GM23338 (cell line): Measurements from ENCODE around the gene CA12. TPM values are rescaled to one million over a fixed set of nuclear protein-coding genes. Genes with fewer than 3 reads are reported as not detected.

Experiments used
- ATAC-seq: fragments of 200-7000 bp; cut with Tn5 transposase; 3 replicates; pipeline ENCODE4 v1.9.1; 2020
- DNase-seq: peaks from one replicate; pipeline ENCODE4 v3.0.0-alpha.2; 2015; ENCODE audit warnings: low spot score
- H2AFZ ChIP-seq: fragments of 200-600 bp; sonication (generic); 2 replicates; pipeline ENCODE4 v1.8.0; 2016; ENCODE audit warnings: antibody characterized with exemption, mild to moderate bottlenecking, moderate library complexity
- H3F3A ChIP-seq: fragments of 200-600 bp; sonication (generic); replicated peaks from 2 replicates; pipeline ENCODE4 v1.8.0; 2017; ENCODE audit warnings: antibody characterized with exemption, mixed run types, low read depth
- H3K27ac ChIP-seq: fragments of 200-600 bp; sonication (generic); 2 replicates; pipeline ENCODE4 v1.6.1; 2016; ENCODE audit warnings: low read depth
- H3K27me3 ChIP-seq: fragments of 200-600 bp; sonication (generic); 2 replicates; pipeline ENCODE4 v1.8.0; 2016; ENCODE audit warnings: mild to moderate bottlenecking, mixed run types, moderate library complexity; ENCODE audit not compliant: insufficient read depth
- H3K36me3 ChIP-seq: fragments of 200-600 bp; sonication (generic); 2 replicates; pipeline ENCODE4 v1.8.0; 2016; ENCODE audit warnings: mild to moderate bottlenecking; ENCODE audit not compliant: insufficient read depth
- H3K4me1 ChIP-seq: fragments of 200-600 bp; sonication (generic); 2 replicates; pipeline ENCODE4 v1.8.0; 2016; ENCODE audit warnings: mild to moderate bottlenecking, moderate library complexity; ENCODE audit not compliant: insufficient read depth
- H3K4me2 ChIP-seq: fragments of 200-600 bp; sonication (generic); 2 replicates; pipeline ENCODE4 v1.7.1; 2017; ENCODE audit warnings: mixed run types
- H3K4me3 ChIP-seq: fragments of 200-600 bp; sonication (generic); 2 replicates; pipeline ENCODE4 v1.6.1; 2016; ENCODE audit warnings: mixed run types
- H3K79me2 ChIP-seq: fragments of 200-600 bp; sonication (generic); replicated peaks from 2 replicates; pipeline ENCODE4 v1.8.0; 2017; ENCODE audit warnings: mild to moderate bottlenecking; ENCODE audit not compliant: insufficient read depth
- H3K9me2 ChIP-seq: fragments of 200-600 bp; sonication (generic); 2 replicates; pipeline ENCODE4 v1.8.0; 2017; ENCODE audit not compliant: insufficient read depth
- H4K20me1 ChIP-seq: fragments of 200-600 bp; sonication (generic); replicated peaks from 2 replicates; pipeline ENCODE4 v1.8.0; 2017; ENCODE audit warnings: mild to moderate bottlenecking; ENCODE audit not compliant: insufficient read depth
- H3K27ac Mint-ChIP-seq: 2 replicates; pipeline ENCODE4 v1.8.0; 2020; ENCODE audit warnings: inconsistent platforms, mild to moderate bottlenecking, moderate library complexity, mixed read lengths
- H3K27me3 Mint-ChIP-seq: 3 replicates; pipeline ENCODE4 v1.8.0; 2022; ENCODE audit warnings: low read depth, mild to moderate bottlenecking, moderate library complexity, mixed read lengths, inconsistent platforms; ENCODE audit not compliant: insufficient read depth, poor library complexity
- H3K36me3 Mint-ChIP-seq: 3 replicates; pipeline ENCODE4 v1.8.0; 2021; ENCODE audit warnings: low read depth, mild to moderate bottlenecking, inconsistent platforms, moderate library complexity, mixed read lengths
- H3K4me1 Mint-ChIP-seq: 3 replicates; pipeline ENCODE4 v1.8.0; 2020; ENCODE audit warnings: mild to moderate bottlenecking, inconsistent platforms, mixed read lengths
- H3K4me3 Mint-ChIP-seq: 3 replicates; pipeline ENCODE4 v1.8.0; 2021; ENCODE audit warnings: moderate library complexity, mild to moderate bottlenecking, inconsistent platforms, mixed read lengths
- H3K9me3 Mint-ChIP-seq: 3 replicates; pipeline ENCODE4 v1.8.0; 2020; ENCODE audit warnings: moderate library complexity, mild to moderate bottlenecking, inconsistent platforms, mixed read lengths
- CREB1 ChIP-seq: fragments of 250-450 bp; sonication (Bioruptor Pico); IDR thresholded peaks from 2 replicates; pipeline ENCODE4 v1.5.0; 2020; ENCODE audit warnings: low read depth, mild to moderate bottlenecking, moderate library complexity
- CTCF ChIP-seq, 2 experiments: fragments of 200-600 bp in 1 of 2; sonication (generic) in 1 of 2; conservative IDR thresholded peaks; 2 replicates each; pipeline versions ENCODE4 v1.5.1 to v1.6.1; 2016 to 2017; ENCODE audit warnings: antibody characterized with exemption in 2 of 2, low read depth in 2 of 2, mild to moderate bottlenecking in 2 of 2, moderate library complexity in 1 of 2
- ETS1 ChIP-seq: IDR thresholded peaks from 2 replicates; pipeline ENCODE4 v1.6.1; 2016; ENCODE audit warnings: antibody characterized with exemption
- EZH2 ChIP-seq: fragments of 200-600 bp; sonication (generic); IDR thresholded peaks from one replicate; pipeline ENCODE4 v1.8.0; 2017; ENCODE audit warnings: antibody characterized with exemption, mild to moderate bottlenecking, low read depth; ENCODE audit not compliant: unreplicated experiment
- JUNB ChIP-seq: IDR thresholded peaks from one replicate; pipeline ENCODE4 v1.6.1; 2016; ENCODE audit warnings: antibody characterized with exemption; ENCODE audit not compliant: unreplicated experiment
- POLR2AphosphoS5 ChIP-seq: IDR thresholded peaks from 2 replicates; pipeline ENCODE4 v1.6.1; 2016; ENCODE audit warnings: antibody characterized with exemption, low read depth
- REST ChIP-seq: IDR thresholded peaks from one replicate; pipeline ENCODE4 v1.6.1; 2018; ENCODE audit warnings: antibody characterized with exemption; ENCODE audit not compliant: unreplicated experiment
- STAT1 ChIP-seq: IDR thresholded peaks from one replicate; pipeline ENCODE4 v1.6.1; 2016; ENCODE audit warnings: antibody characterized with exemption; ENCODE audit not compliant: unreplicated experiment
- ZNF114 ChIP-seq: fragments of 250-450 bp; sonication (Bioruptor Pico); IDR thresholded peaks from 2 replicates; pipeline ENCODE4 v1.5.0; 2020; ENCODE audit warnings: mild to moderate bottlenecking, moderate library complexity
- ZNF331 ChIP-seq: fragments of 250-450 bp; sonication (Bioruptor Pico); IDR thresholded peaks from 2 replicates; pipeline ENCODE4 v1.5.0; 2020; ENCODE audit warnings: low read depth, mild to moderate bottlenecking, moderate library complexity
- polyA plus RNA-seq: library from polyadenylated mRNA; unstranded; fragments of >200 nt; fragmentation: Nextera tagmentation; extraction: Ambion mirVana; gene quantifications from 2 replicates; pipeline ENCODE4 v1.2.1, GENCODE V29; 2016
- total RNA-seq: library from RNA; depleted of rRNA; stranded (reverse); fragments of >200 nt; shearing (Covaris generic); gene quantifications from 2 replicates; pipeline ENCODE4 v1.2.3, GENCODE V29; 2014

The CA12 gene
- total and polyA plus RNA-seq, 2 experiments from 2014 or later: 2.9 to 5.2 TPM

GRCh38 chr15:63380808-63381282, 801 bp downstream of the CA12 start:
- Histone ChIP-seq H2AFZ (peak overlapping the region; percentile 99), H3K36me3 (no peaks in the 10 kb centered on the region), H4K20me1 (no peaks in the 10 kb centered on the region), H3K4me1 (peaks cover 24% of the 10 kb centered on the region), H3K4me2 (peak overlapping the region; percentile 92), H3K79me2 (no peaks in the 10 kb centered on the region), H3K27ac (no peak overlapping the region), H3K9me2 (no peaks in the 10 kb centered on the region), H3F3A (peaks cover 3% of the 10 kb centered on the region; the same call in 1 of the 2 replicates), H3K4me3 (peak overlapping the region; percentile 72), H3K27me3 (peaks cover 47% of the 10 kb centered on the region)
- ATAC-seq: peak; percentile 8
- no peaks in the 10 kb centered on the region for H3K9me3 Mint-ChIP-seq
- no peak overlapping the region for H3K27ac Mint-ChIP-seq
- TF ChIP-seq JUNB: no peak
- TF ChIP-seq POLR2AphosphoS5: no peak
- TF ChIP-seq ETS1: no peak
- TF ChIP-seq ZNF114 (CRISPR knock-in tag): no peak
- TF ChIP-seq CTCF (conservative IDR thresholded peaks at IDR 0.05; ENCODE audit: low read depth in 2 of 2): no peak
- no peak for TF ChIP-seq STAT1
- peaks cover 38% of the 10 kb centered on the region for H3K4me1 Mint-ChIP-seq
- peak overlapping the region; percentile 86 for H3K4me3 Mint-ChIP-seq
- no peaks in the 10 kb centered on the region for H3K36me3 Mint-ChIP-seq
- peaks cover 31% of the 10 kb centered on the region for H3K27me3 Mint-ChIP-seq
- no peak for DNase-seq

- H3K79me2 ChIP-seq: no peaks in the 10 kb centered on the region
- peak overlapping the region; percentile 72; the same call in 1 of the 2 replicates for H3K4me3 ChIP-seq
- no peaks in the 10 kb centered on the region for H4K20me1 ChIP-seq
- Mint-ChIP-seq H3K4me3 (peak overlapping the region; percentile 86; the same call in 2 of the 3 replicates), H3K27ac (no peak overlapping the region), H3K4me1 (peaks cover 38% of the 10 kb centered on the region), H3K27me3 (peaks cover 31% of the 10 kb centered on the region), H3K9me3 (no peaks in the 10 kb centered on the region), H3K36me3 (no peaks in the 10 kb centered on the region)
- no peak for DNase-seq
- peak overlapping the region; percentile 92 for H3K4me2 ChIP-seq
- no peak for ATAC-seq
- H3K36me3 ChIP-seq: no peaks in the 10 kb centered on the region
- H3F3A ChIP-seq: peaks cover 3% of the 10 kb centered on the region; the same call in 1 of the 2 replicates
- peaks cover 24% of the 10 kb centered on the region for H3K4me1 ChIP-seq
- H3K9me2 ChIP-seq: no peaks in the 10 kb centered on the region
- H2AFZ ChIP-seq: no peak overlapping the region
- H3K27me3 ChIP-seq: peaks cover 47% of the 10 kb centered on the region
- no peak overlapping the region for H3K27ac ChIP-seq
- TF ChIP-seq CREB1 (CRISPR knock-in tag) (no peak), STAT1 (no peak), JUNB (no peak), REST (no peak), EZH2 (no peak), CTCF (conservative IDR thresholded peaks at IDR 0.05; ENCODE audit: low read depth in 2 of 2) (no peak), ZNF331 (CRISPR knock-in tag) (no peak), ZNF114 (CRISPR knock-in tag) (no peak), POLR2AphosphoS5 (no peak)
These were observed 1.4 kb downstream of the CA12 start for GRCh38 chr15:63380151-63380807.
